ENCODE data around the gene TMEM108. TPM values are rescaled to one million over a fixed set of nuclear protein-coding genes. Genes with fewer than 3 reads are reported as not detected.

The TMEM108 gene
- total RNA-seq, 1 donor, result 0.10 TPM

- Histone ChIP-seq H3K4me1 (ENCODE audit: insufficient read depth, low read length) (no peaks in the 10 kb centered on the region), H3K4me3 (ENCODE audit: low read length) (no peak overlapping the region), H3K27me3 (ENCODE audit: insufficient read depth, low read length) (no peaks in the 10 kb centered on the region)
Observed at GRCh38 chr3:133383175-133383574, 345.0 kb downstream of the TMEM108 start.

GRCh38 chr3:133383741-133384140 is 345.6 kb downstream of the TMEM108 start:
- Histone ChIP-seq H3K4me1 (ENCODE audit: insufficient read depth, low read length) (no peaks in the 10 kb centered on the region), H3K27me3 (ENCODE audit: insufficient read depth, low read length) (no peaks in the 10 kb centered on the region), H3K4me3 (ENCODE audit: low read length) (no peak overlapping the region), H3K9me3 (ENCODE audit: low read depth, low read length) (no peaks in the 10 kb centered on the region)

More at GRCh38 chr3:133383175-133383574, 345.0 kb downstream of the TMEM108 start:
- no peaks in the 10 kb centered on the region for H3K9me3 ChIP-seq (ENCODE audit: low read depth, low read length)

- Histone ChIP-seq H3K9me3 (ENCODE audit: low read depth, low read length) (no peaks in the 10 kb centered on the region), H3K27me3 (ENCODE audit: insufficient read depth, low read length) (no peaks in the 10 kb centered on the region), H3K4me1 (ENCODE audit: insufficient read depth, low read length) (no peaks in the 10 kb centered on the region), H3K4me3 (ENCODE audit: low read length) (no peak overlapping the region)
Observed at GRCh38 chr3:133384331-133385027, 346.3 kb downstream of the TMEM108 start.

- Histone ChIP-seq H3K9me3 (ENCODE audit: low read depth, low read length) (no peaks in the 10 kb centered on the region), H3K27me3 (ENCODE audit: insufficient read depth, low read length) (no peaks in the 10 kb centered on the region), H3K4me3 (ENCODE audit: low read length) (no peak overlapping the region), H3K4me1 (ENCODE audit: insufficient read depth, low read length) (no peaks in the 10 kb centered on the region)
Observed at GRCh38 chr3:133386876-133387275, 348.7 kb downstream of the TMEM108 start.

GRCh38 chr3:133387341-133387740 is 349.1 kb downstream of the TMEM108 start:
- no peaks in the 10 kb centered on the region for H3K4me1 ChIP-seq (ENCODE audit: insufficient read depth, low read length)
- no peaks in the 10 kb centered on the region for H3K9me3 ChIP-seq (ENCODE audit: low read depth, low read length)
- H3K4me3 ChIP-seq (ENCODE audit: low read length), result no peak overlapping the region
- no peaks in the 10 kb centered on the region for H3K27me3 ChIP-seq (ENCODE audit: insufficient read depth, low read length)

- Histone ChIP-seq H3K4me3 (ENCODE audit: low read length) (no peak overlapping the region), H3K4me1 (ENCODE audit: insufficient read depth, low read length) (no peaks in the 10 kb centered on the region), H3K27me3 (ENCODE audit: insufficient read depth, low read length) (no peaks in the 10 kb centered on the region), H3K9me3 (ENCODE audit: low read depth, low read length) (no peaks in the 10 kb centered on the region)
Observed at GRCh38 chr3:133388696-133389395, 350.7 kb downstream of the TMEM108 start.

- Histone ChIP-seq H3K27me3 (ENCODE audit: insufficient read depth, low read length) (no peaks in the 10 kb centered on the region), H3K4me3 (ENCODE audit: low read length) (no peak overlapping the region)
Observed at GRCh38 chr3:133390715-133391114, 352.5 kb downstream of the TMEM108 start.

GRCh38 chr3:133393204-133393603 is 355.0 kb downstream of the TMEM108 start:
- no peak overlapping the region for H3K4me3 ChIP-seq (ENCODE audit: low read length)
- H3K9me3 ChIP-seq (ENCODE audit: low read depth, low read length), result no peaks in the 10 kb centered on the region
- H3K27me3 ChIP-seq (ENCODE audit: insufficient read depth, low read length), result no peaks in the 10 kb centered on the region
- H3K4me1 ChIP-seq (ENCODE audit: insufficient read depth, low read length), result no peaks in the 10 kb centered on the region

More at GRCh38 chr3:133390715-133391114, 352.5 kb downstream of the TMEM108 start:
- Histone ChIP-seq H3K9me3 (ENCODE audit: low read depth, low read length) (no peaks in the 10 kb centered on the region), H3K4me1 (ENCODE audit: insufficient read depth, low read length) (no peaks in the 10 kb centered on the region)

- Histone ChIP-seq H3K9me3 (ENCODE audit: low read depth, low read length) (no peaks in the 10 kb centered on the region), H3K27me3 (ENCODE audit: insufficient read depth, low read length) (no peaks in the 10 kb centered on the region), H3K4me3 (ENCODE audit: low read length) (no peak overlapping the region), H3K4me1 (ENCODE audit: insufficient read depth, low read length) (no peaks in the 10 kb centered on the region)
Observed at GRCh38 chr3:133393691-133394474, 355.7 kb downstream of the TMEM108 start.

- no peaks in the 10 kb centered on the region for H3K4me1 ChIP-seq (ENCODE audit: insufficient read depth, low read length)
- no peak overlapping the region for H3K4me3 ChIP-seq (ENCODE audit: low read length)
- no peaks in the 10 kb centered on the region for H3K27me3 ChIP-seq (ENCODE audit: insufficient read depth, low read length)
- no peaks in the 10 kb centered on the region for H3K9me3 ChIP-seq (ENCODE audit: low read depth, low read length)
Observed at GRCh38 chr3:133394561-133395311, 356.5 kb downstream of the TMEM108 start.

GRCh38 chr3:133396906-133397305 is 358.7 kb downstream of the TMEM108 start:
- Histone ChIP-seq H3K4me1 (ENCODE audit: insufficient read depth, low read length) (no peaks in the 10 kb centered on the region), H3K9me3 (ENCODE audit: low read depth, low read length) (no peaks in the 10 kb centered on the region), H3K4me3 (ENCODE audit: low read length) (no peak overlapping the region), H3K27me3 (ENCODE audit: insufficient read depth, low read length) (no peaks in the 10 kb centered on the region)

GRCh38 chr3:133400006-133400515 is 361.9 kb downstream of the TMEM108 start, which contains the start of gene BFSP2:
Gene BFSP2 (plus strand): TSS chr3:133400056. CDS start chr3:133400084, 28 bp downstream.
- no peak within 1 kb of the TSS for H3K4me3 ChIP-seq (ENCODE audit: low read length)
- no peaks in the 10 kb centered on the region for H3K9me3 ChIP-seq (ENCODE audit: low read depth, low read length)
- no peaks in the 10 kb centered on the region for H3K4me1 ChIP-seq (ENCODE audit: insufficient read depth, low read length)

GRCh38 chr3:133401374-133402135 is 363.4 kb downstream of the TMEM108 start:
- Histone ChIP-seq H3K4me3 (ENCODE audit: low read length) (no peak overlapping the region), H3K9me3 (ENCODE audit: low read depth, low read length) (no peaks in the 10 kb centered on the region), H3K4me1 (ENCODE audit: insufficient read depth, low read length) (no peaks in the 10 kb centered on the region), H3K27me3 (ENCODE audit: insufficient read depth, low read length) (no peaks in the 10 kb centered on the region)

More at GRCh38 chr3:133400006-133400515, 361.9 kb downstream of the TMEM108 start, which contains the start of gene BFSP2:
- H3K27me3 ChIP-seq (ENCODE audit: insufficient read depth, low read length), result no peaks in the 10 kb centered on the region

GRCh38 chr3:133404920-133405319 is 366.7 kb downstream of the TMEM108 start:
- H3K27me3 ChIP-seq (ENCODE audit: insufficient read depth, low read length), result peaks cover 4% of the 10 kb centered on the region
- H3K4me1 ChIP-seq (ENCODE audit: insufficient read depth, low read length), result no peaks in the 10 kb centered on the region
- no peak overlapping the region for H3K4me3 ChIP-seq (ENCODE audit: low read length)
- no peaks in the 10 kb centered on the region for H3K9me3 ChIP-seq (ENCODE audit: low read depth, low read length)

Measured in mononuclear cell (primary cell).